ENCODE results near the gene SERPINH1.
"Not testable (repeated sequence)": the region's sequence is repeated elsewhere in the genome, so short reads cannot be mapped to it uniquely, and the experiment has no call there.

SERPINH1 gene

GRCh38 chr11:75574698-75575602, 12.9 kb downstream of the SERPINH1 start:
- no peak for DNase-seq (ENCODE audit: low read depth)

- DNase-seq (ENCODE audit: low read depth): no peak
Measured at GRCh38 chr11:75576017-75576416, 14.0 kb downstream of the SERPINH1 start.

GRCh38 chr11:75576499-75576918, 14.5 kb downstream of the SERPINH1 start:
- peak; percentile 49 for DNase-seq (ENCODE audit: low read depth)

- DNase-seq (ENCODE audit: low read depth): no peak
Measured at GRCh38 chr11:75577207-75577606, 15.2 kb downstream of the SERPINH1 start.

GRCh38 chr11:75578977-75579376, 16.9 kb downstream of the SERPINH1 start:
- DNase-seq (ENCODE audit: low read depth): no peak

- DNase-seq (ENCODE audit: low read depth): no peak
Measured at GRCh38 chr11:75579841-75580240, 17.8 kb downstream of the SERPINH1 start.

- no peak for DNase-seq (ENCODE audit: low read depth)
Measured at GRCh38 chr11:75582506-75582894, 20.4 kb downstream of the SERPINH1 start.

- peak; percentile 58 for DNase-seq (ENCODE audit: low read depth)
Measured at GRCh38 chr11:75582895-75583717, 21.1 kb downstream of the SERPINH1 start.

GRCh38 chr11:75583718-75584658, 21.9 kb downstream of the SERPINH1 start:
- peak; percentile 74 for DNase-seq (ENCODE audit: low read depth)

- DNase-seq (ENCODE audit: low read depth): not testable (repeated sequence)
Measured at GRCh38 chr11:75584659-75585292, 22.7 kb downstream of the SERPINH1 start.

GRCh38 chr11:75585293-75585670, 23.2 kb downstream of the SERPINH1 start:
- DNase-seq (ENCODE audit: low read depth): no peak

- no peak for DNase-seq (ENCODE audit: low read depth)
Measured at GRCh38 chr11:75586395-75586794, 24.3 kb downstream of the SERPINH1 start.

- DNase-seq (ENCODE audit: low read depth): peak; percentile 43
Measured at GRCh38 chr11:75588051-75588481, 26.0 kb downstream of the SERPINH1 start.

GRCh38 chr11:75589051-75589450, 27.0 kb downstream of the SERPINH1 start:
- no peak for DNase-seq (ENCODE audit: low read depth)

- no peak for DNase-seq (ENCODE audit: low read depth)
Measured at GRCh38 chr11:75589933-75590332, 27.9 kb downstream of the SERPINH1 start.

- no peak for DNase-seq (ENCODE audit: low read depth)
Measured at GRCh38 chr11:75591371-75591770, 29.3 kb downstream of the SERPINH1 start.

GRCh38 chr11:75591966-75592365, 29.9 kb downstream of the SERPINH1 start:
- DNase-seq (ENCODE audit: low read depth): no peak

GRCh38 chr11:75592715-75593114, 30.7 kb downstream of the SERPINH1 start:
- DNase-seq (ENCODE audit: low read depth): no peak

- DNase-seq (ENCODE audit: low read depth): peak; percentile 84
Measured at GRCh38 chr11:75593286-75593915, 31.3 kb downstream of the SERPINH1 start.

- peak; percentile 27 for DNase-seq (ENCODE audit: low read depth)
Measured at GRCh38 chr11:75594211-75594610, 32.2 kb downstream of the SERPINH1 start.

GRCh38 chr11:75595429-75595828, 33.4 kb downstream of the SERPINH1 start:
- DNase-seq (ENCODE audit: low read depth): no peak
